ENCODE data around the gene RPS6KA5. TPM values are rescaled to one million over a fixed set of nuclear protein-coding genes. Genes with fewer than 3 reads are reported as not detected.

RPS6KA5 gene
- total RNA-seq, 1 experiment from 2014 or later: 3.8 TPM

GRCh38 chr14:91090743-91091142 lies 30.3 kb upstream of the RPS6KA5 start:
- Histone ChIP-seq H4K5ac (ENCODE audit: insufficient read length, low read depth, low read length) (no peak overlapping the region), H3K23ac (ENCODE audit: insufficient read length, low read depth, low read length) (no peak overlapping the region), H3K79me2 (ENCODE audit: insufficient read depth, low read length) (no peaks in the 10 kb centered on the region), H3T11ph (ENCODE audit: low read length) (no peak overlapping the region), H3K4me1 (ENCODE audit: insufficient read depth, low read length) (no peaks in the 10 kb centered on the region), H3K23me2 (ENCODE audit: insufficient read length, low read depth, low read length, poor library complexity, severe bottlenecking) (no peaks in the 10 kb centered on the region), H4K8ac (replicated peaks; ENCODE audit: insufficient read length, low read depth, low read length) (no peak overlapping the region), H3K79me1 (ENCODE audit: insufficient read depth, low read depth, low read length, poor library complexity, severe bottlenecking) (no peaks in the 10 kb centered on the region), H2BK12ac (ENCODE audit: insufficient read length, low read depth, low read length) (no peak overlapping the region), H2AK5ac (ENCODE audit: insufficient read length, low read length) (no peak overlapping the region), H2BK120ac (ENCODE audit: low read depth, low read length, poor library complexity, severe bottlenecking) (no peak overlapping the region), H2AFZ (ENCODE audit: low read length) (no peak overlapping the region), H2BK5ac (ENCODE audit: insufficient read length, low read length) (no peak overlapping the region), H4K20me1 (ENCODE audit: control insufficient read depth, insufficient read depth, insufficient read length) (no peaks in the 10 kb centered on the region), H3K9ac (ENCODE audit: extremely low read depth, insufficient read length, low read length) (no peak overlapping the region), H3K4me2 (ENCODE audit: insufficient read depth, insufficient read length, low read length) (no peak overlapping the region), H3K4ac (ENCODE audit: low read depth, low read length) (no peak overlapping the region), H2BK15ac (ENCODE audit: low read depth, low read length) (no peak overlapping the region), H2BK20ac (ENCODE audit: low read depth, low read length, poor library complexity, severe bottlenecking) (no peak overlapping the region), H3K18ac (ENCODE audit: insufficient read length, low read depth, low read length) (no peak overlapping the region), H3K14ac (ENCODE audit: insufficient read depth, low read length) (no peak overlapping the region), H3K9me3 (ENCODE audit: control insufficient read depth, low read depth, low read length) (no peaks in the 10 kb centered on the region), H3K56ac (ENCODE audit: insufficient read length, low read depth, low read length) (no peak overlapping the region), H3K27me3 (ENCODE audit: insufficient read depth, low read length) (no peaks in the 10 kb centered on the region), H3K27ac (ENCODE audit: insufficient read length, low read depth, low read length) (no peak overlapping the region), H4K91ac (ENCODE audit: insufficient read length, low read depth, low read length) (no peak overlapping the region)
- no CpG with 5 or more reads among the region's 1 CpG for WGBS (ENCODE audit: extremely low coverage, insufficient read length, low lambda C conversion rate)
- H3K4me1 Mint-ChIP-seq: no peaks in the 10 kb centered on the region
- DNase-seq: no peak
- no peaks in the 10 kb centered on the region; a peak in 1 of 7 replicates for H3K36me3 Mint-ChIP-seq (ENCODE audit: insufficient read depth in 1 of 3, low read depth in 3 of 3)
- no peak for TF ChIP-seq CTCF (conservative IDR thresholded peaks at IDR 0.05)
- H3K4me3 Mint-ChIP-seq: no peak overlapping the region
- no peaks in the 10 kb centered on the region; the same call in 1 of the 2 replicates for H3K27me3 Mint-ChIP-seq (ENCODE audit: low read depth)
- H3K9me3 Mint-ChIP-seq: peaks cover 0 to 2% of the 10 kb centered on the region in 2 experiments; a peak in 1 of 5 replicates
- no peak overlapping the region for H3K27ac Mint-ChIP-seq
